Neural cell (in vitro differentiated cells): ENCODE data around the gene GABBR2. TPM values are rescaled to one million over a fixed set of nuclear protein-coding genes. Genes with fewer than 3 reads are reported as not detected.

Experiments
- H2AFZ ChIP-seq: fragments of 200-600, 300-800 bp; sonication (generic), shearing (Covaris generic); 2 replicates; pipeline ENCODE4 v1.6.0; 2014; ENCODE audit warnings: low read depth, mild to moderate bottlenecking, antibody characterized with exemption, low read length, moderate library complexity
- H3F3A ChIP-seq: fragments of 200-600 bp; shearing (Covaris generic); 2 replicates; pipeline ENCODE4 v1.6.1; 2016; ENCODE audit warnings: mild to moderate bottlenecking, moderate library complexity, mixed read lengths, antibody characterized with exemption, low read length; ENCODE audit not compliant: insufficient read depth, poor library complexity, severe bottlenecking
- H3K27ac ChIP-seq: fragments of 200-600, 300-800 bp; sonication (generic), shearing (Covaris generic); 2 replicates; pipeline ENCODE4 v1.5.1; 2014; ENCODE audit warnings: mild to moderate bottlenecking, low read length, moderate library complexity
- H3K27me3 ChIP-seq: fragments of 300-800, 200-600 bp; sonication (generic), shearing (Covaris generic); 2 replicates; pipeline ENCODE4 v1.6.0; 2014; ENCODE audit warnings: mild to moderate bottlenecking, low read depth, low read length, moderate library complexity; ENCODE audit not compliant: insufficient read depth
- H3K36me3 ChIP-seq: fragments of 300-800, 200-600 bp; sonication (generic), shearing (Covaris generic); 2 replicates; pipeline ENCODE4 v1.5.1; 2014; ENCODE audit warnings: mild to moderate bottlenecking, antibody characterized with exemption, low read length, moderate library complexity; ENCODE audit not compliant: insufficient read depth
- H3K4me2 ChIP-seq: fragments of 300-800, 200-600 bp; sonication (generic), shearing (Covaris generic); 2 replicates; pipeline ENCODE4 v1.6.0; 2014; ENCODE audit warnings: mild to moderate bottlenecking, low read length
- H3K4me3 ChIP-seq: fragments of 300-800, 200-600 bp; sonication (generic), shearing (Covaris generic); 2 replicates; pipeline ENCODE4 v1.5.1; 2014; ENCODE audit warnings: mild to moderate bottlenecking, low read length, moderate library complexity
- H3K79me2 ChIP-seq: fragments of 200-600 bp; shearing (Covaris generic); replicated peaks from 2 replicates; pipeline ENCODE4 v1.6.0; 2014; ENCODE audit warnings: mild to moderate bottlenecking, low read length, moderate library complexity; ENCODE audit not compliant: insufficient read depth
- H3K9ac ChIP-seq: fragments of 300-800, 200-600 bp; sonication (generic), shearing (Covaris generic); 2 replicates; pipeline ENCODE4 v1.6.1; 2016; ENCODE audit warnings: mild to moderate bottlenecking, low read length, mixed read lengths
- H3K9me2 ChIP-seq: fragments of 200-600 bp; shearing (Covaris generic); 2 replicates; pipeline ENCODE4 v1.6.1; 2016; ENCODE audit warnings: mild to moderate bottlenecking, low read length, mixed read lengths; ENCODE audit not compliant: insufficient read depth
- H3K9me3 ChIP-seq: fragments of 200-600, 300-800 bp; sonication (generic), shearing (Covaris generic); 2 replicates; pipeline ENCODE4 v1.6.1; 2016; ENCODE audit warnings: mild to moderate bottlenecking, mixed run types, low read length, moderate library complexity, mixed read lengths
- H4K20me1 ChIP-seq: fragments of 200-600 bp; shearing (Covaris generic); 2 replicates; pipeline ENCODE4 v1.6.1; 2016; ENCODE audit warnings: mild to moderate bottlenecking, mixed run types; ENCODE audit not compliant: insufficient read depth
- EP300 ChIP-seq: fragments of 450-650 bp; conservative IDR thresholded peaks from 2 replicates; pipeline ENCODE4 v1.6.1; 2014; ENCODE audit warnings: antibody characterized with exemption, mild to moderate bottlenecking, moderate library complexity; ENCODE audit not compliant: poor library complexity, severe bottlenecking
- EZH2 ChIP-seq: fragments of 200-600, 300-800 bp; shearing (Covaris generic), sonication (generic); IDR thresholded peaks from 2 replicates; pipeline ENCODE4 v1.6.1; 2014; ENCODE audit warnings: antibody characterized with exemption, low read length, borderline replicate concordance, mild to moderate bottlenecking; ENCODE audit not compliant: insufficient read depth, poor library complexity, severe bottlenecking
- MXI1 ChIP-seq: fragments of 450-650 bp; conservative IDR thresholded peaks from 2 replicates; pipeline ENCODE4 v1.6.1; 2014; ENCODE audit warnings: antibody characterized with exemption, mild to moderate bottlenecking; ENCODE audit not compliant: poor library complexity, severe bottlenecking
- POLR2AphosphoS5 ChIP-seq: IDR thresholded peaks from 2 replicates; pipeline ENCODE4 v1.6.1; 2012
- RAD21 ChIP-seq: fragments of 450-650 bp; conservative IDR thresholded peaks from 2 replicates; pipeline ENCODE4 v1.6.1; 2014; ENCODE audit warnings: antibody characterized with exemption, mild to moderate bottlenecking, moderate library complexity
- SMC3 ChIP-seq: fragments of 450-650 bp; conservative IDR thresholded peaks from 2 replicates; pipeline ENCODE4 v1.6.1; 2014; ENCODE audit warnings: antibody characterized with exemption, mild to moderate bottlenecking, moderate library complexity; ENCODE audit not compliant: poor library complexity
- TAF1 ChIP-seq: IDR thresholded peaks from 2 replicates; pipeline ENCODE4 v1.6.1; 2012; ENCODE audit warnings: low read depth
- polyA plus RNA-seq: library from polyadenylated mRNA; depleted of rRNA; stranded (reverse); fragments of >200 nt; gene quantifications from 2 replicates; pipeline ENCODE4 v1.2.3, GENCODE V29; 2014
- TF ChIP-seq, protein P1 (sequence below): IDR thresholded peaks from 2 replicates; pipeline ENCODE4 v1.6.1; 2012; ENCODE audit warnings: borderline replicate concordance
- TF ChIP-seq, protein P2 (sequence below): fragments of 450-650 bp; IDR thresholded peaks from 2 replicates; pipeline ENCODE4 v1.5.1; 2014; ENCODE audit warnings: antibody characterized with exemption, mild to moderate bottlenecking, moderate library complexity; ENCODE audit not compliant: poor library complexity, severe bottlenecking

GABBR2 gene
- polyA plus RNA-seq, 1 donor from 2014 or later: 7.1 TPM

DNA sequence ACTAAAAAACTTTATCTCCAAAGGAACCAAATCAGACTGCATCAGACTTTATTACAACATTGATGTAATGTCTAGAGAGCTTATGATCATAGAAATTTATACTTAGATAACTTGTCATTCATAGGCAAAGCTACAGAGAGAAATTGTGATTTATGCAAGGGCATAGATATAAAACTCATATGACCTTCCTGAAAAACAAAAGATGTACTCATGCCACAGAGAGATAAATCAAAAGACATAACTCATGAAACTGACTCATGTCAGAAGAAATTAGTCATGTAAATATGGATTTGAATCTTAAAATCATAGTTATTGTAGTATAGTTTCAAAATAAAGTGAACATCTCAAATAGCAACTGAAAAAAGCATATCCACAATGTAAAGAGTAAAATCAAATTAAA, 186.2 kb downstream of the GABBR2 start:
- no peak for TF ChIP-seq MXI1
- no peak for TF ChIP-seq TAF1
- TF ChIP-seq, protein P1, sequence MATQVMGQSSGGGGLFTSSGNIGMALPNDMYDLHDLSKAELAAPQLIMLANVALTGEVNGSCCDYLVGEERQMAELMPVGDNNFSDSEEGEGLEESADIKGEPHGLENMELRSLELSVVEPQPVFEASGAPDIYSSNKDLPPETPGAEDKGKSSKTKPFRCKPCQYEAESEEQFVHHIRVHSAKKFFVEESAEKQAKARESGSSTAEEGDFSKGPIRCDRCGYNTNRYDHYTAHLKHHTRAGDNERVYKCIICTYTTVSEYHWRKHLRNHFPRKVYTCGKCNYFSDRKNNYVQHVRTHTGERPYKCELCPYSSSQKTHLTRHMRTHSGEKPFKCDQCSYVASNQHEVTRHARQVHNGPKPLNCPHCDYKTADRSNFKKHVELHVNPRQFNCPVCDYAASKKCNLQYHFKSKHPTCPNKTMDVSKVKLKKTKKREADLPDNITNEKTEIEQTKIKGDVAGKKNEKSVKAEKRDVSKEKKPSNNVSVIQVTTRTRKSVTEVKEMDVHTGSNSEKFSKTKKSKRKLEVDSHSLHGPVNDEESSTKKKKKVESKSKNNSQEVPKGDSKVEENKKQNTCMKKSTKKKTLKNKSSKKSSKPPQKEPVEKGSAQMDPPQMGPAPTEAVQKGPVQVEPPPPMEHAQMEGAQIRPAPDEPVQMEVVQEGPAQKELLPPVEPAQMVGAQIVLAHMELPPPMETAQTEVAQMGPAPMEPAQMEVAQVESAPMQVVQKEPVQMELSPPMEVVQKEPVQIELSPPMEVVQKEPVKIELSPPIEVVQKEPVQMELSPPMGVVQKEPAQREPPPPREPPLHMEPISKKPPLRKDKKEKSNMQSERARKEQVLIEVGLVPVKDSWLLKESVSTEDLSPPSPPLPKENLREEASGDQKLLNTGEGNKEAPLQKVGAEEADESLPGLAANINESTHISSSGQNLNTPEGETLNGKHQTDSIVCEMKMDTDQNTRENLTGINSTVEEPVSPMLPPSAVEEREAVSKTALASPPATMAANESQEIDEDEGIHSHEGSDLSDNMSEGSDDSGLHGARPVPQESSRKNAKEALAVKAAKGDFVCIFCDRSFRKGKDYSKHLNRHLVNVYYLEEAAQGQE: no peak
- TF ChIP-seq, protein P2, sequence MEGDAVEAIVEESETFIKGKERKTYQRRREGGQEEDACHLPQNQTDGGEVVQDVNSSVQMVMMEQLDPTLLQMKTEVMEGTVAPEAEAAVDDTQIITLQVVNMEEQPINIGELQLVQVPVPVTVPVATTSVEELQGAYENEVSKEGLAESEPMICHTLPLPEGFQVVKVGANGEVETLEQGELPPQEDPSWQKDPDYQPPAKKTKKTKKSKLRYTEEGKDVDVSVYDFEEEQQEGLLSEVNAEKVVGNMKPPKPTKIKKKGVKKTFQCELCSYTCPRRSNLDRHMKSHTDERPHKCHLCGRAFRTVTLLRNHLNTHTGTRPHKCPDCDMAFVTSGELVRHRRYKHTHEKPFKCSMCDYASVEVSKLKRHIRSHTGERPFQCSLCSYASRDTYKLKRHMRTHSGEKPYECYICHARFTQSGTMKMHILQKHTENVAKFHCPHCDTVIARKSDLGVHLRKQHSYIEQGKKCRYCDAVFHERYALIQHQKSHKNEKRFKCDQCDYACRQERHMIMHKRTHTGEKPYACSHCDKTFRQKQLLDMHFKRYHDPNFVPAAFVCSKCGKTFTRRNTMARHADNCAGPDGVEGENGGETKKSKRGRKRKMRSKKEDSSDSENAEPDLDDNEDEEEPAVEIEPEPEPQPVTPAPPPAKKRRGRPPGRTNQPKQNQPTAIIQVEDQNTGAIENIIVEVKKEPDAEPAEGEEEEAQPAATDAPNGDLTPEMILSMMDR: no peak
- no peak for TF ChIP-seq EP300
- H3K79me2 ChIP-seq: no peaks in the 10 kb centered on the region
- no peak overlapping the region for H2AFZ ChIP-seq
- H3K4me2 ChIP-seq: no peak overlapping the region
- no peak overlapping the region for H3K4me3 ChIP-seq
- no peaks in the 10 kb centered on the region for H3K36me3 ChIP-seq
- no peaks in the 10 kb centered on the region for H3K9me3 ChIP-seq
- no peak overlapping the region for H3K9ac ChIP-seq
- no peaks in the 10 kb centered on the region for H3F3A ChIP-seq
- H3K9me2 ChIP-seq: no peaks in the 10 kb centered on the region
- H4K20me1 ChIP-seq: no peaks in the 10 kb centered on the region
- no peak overlapping the region for H3K27ac ChIP-seq
- H3K27me3 ChIP-seq: no peaks in the 10 kb centered on the region

DNA sequence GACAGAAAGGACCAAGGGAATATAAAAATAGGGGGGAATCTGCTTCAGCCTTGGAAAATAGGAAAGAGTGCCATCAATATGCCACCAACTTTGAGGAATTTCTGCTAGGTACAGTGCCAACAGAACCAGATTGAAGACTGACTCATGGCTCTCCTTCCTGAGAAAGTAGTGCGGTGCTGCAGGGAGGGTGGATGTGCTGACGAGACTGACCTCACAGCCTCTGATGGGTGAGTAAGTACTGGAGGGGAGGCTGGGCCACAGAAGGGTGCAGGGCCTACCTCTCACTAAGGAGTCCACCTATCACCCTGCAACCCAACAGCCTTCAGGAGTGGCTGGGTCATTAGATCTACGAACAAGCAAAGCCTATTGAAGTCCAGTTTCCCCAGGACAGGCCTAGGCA, 187.6 kb downstream of the GABBR2 start:
- H3K27me3 ChIP-seq: no peaks in the 10 kb centered on the region
- H2AFZ ChIP-seq: no peak overlapping the region

More for the DNA sequence above, 187.6 kb downstream of the GABBR2 start:
- Histone ChIP-seq H4K20me1 (no peaks in the 10 kb centered on the region), H3K9me2 (no peaks in the 10 kb centered on the region), H3K4me3 (no peak overlapping the region), H3K79me2 (no peaks in the 10 kb centered on the region), H3K9me3 (no peaks in the 10 kb centered on the region), H3K4me2 (no peak overlapping the region), H3K36me3 (no peaks in the 10 kb centered on the region), H3K9ac (no peak overlapping the region), H3K27ac (no peak overlapping the region), H3F3A (no peaks in the 10 kb centered on the region)
- no peak for TF ChIP-seq POLR2AphosphoS5
- TF ChIP-seq, protein P2: no peak
- no peak for TF ChIP-seq TAF1
- no peak for TF ChIP-seq EP300
- TF ChIP-seq SMC3: no peak
- TF ChIP-seq EZH2: no peak
- TF ChIP-seq, protein P1: no peak
- TF ChIP-seq RAD21: no peak
- no peak for TF ChIP-seq MXI1
